ENCODE results near the gene RBBP8NL.

The RBBP8NL gene

GRCh38 chr20:62457098-62457497, 29.8 kb upstream of the RBBP8NL start:
- no peak for DNase-seq (ENCODE audit: low spot score)
- TF ChIP-seq CTCF (IDR thresholded peaks at IDR 0.05; ENCODE audit: extremely low read depth, insufficient read depth, missing control alignments), result no peak
- in situ Hi-C loops (cut with MboI; ENCODE audit: low pct_unique_long_range_greater_than_20kb, low sequenced_read_pairs, unreplicated experiment), result no loop called here

GRCh38 chr20:62455929-62456328, 28.6 kb upstream of the RBBP8NL start:
- no peak for TF ChIP-seq CTCF (IDR thresholded peaks at IDR 0.05; ENCODE audit: extremely low read depth, insufficient read depth, missing control alignments)
- no peak for DNase-seq (ENCODE audit: low spot score)

GRCh38 chr20:62454904-62455636, 27.7 kb upstream of the RBBP8NL start:
- TF ChIP-seq CTCF (IDR thresholded peaks at IDR 0.05; ENCODE audit: extremely low read depth, insufficient read depth, missing control alignments), result no peak
- no peak for DNase-seq (ENCODE audit: low spot score)
- in situ Hi-C loops (cut with MboI; ENCODE audit: low pct_unique_long_range_greater_than_20kb, low sequenced_read_pairs, unreplicated experiment), result no loop called here

More at GRCh38 chr20:62455929-62456328, 28.6 kb upstream of the RBBP8NL start:
- in situ Hi-C loops (cut with MboI; ENCODE audit: low pct_unique_long_range_greater_than_20kb, low sequenced_read_pairs, unreplicated experiment), result no loop called here

GRCh38 chr20:62453186-62453808, 26.0 kb upstream of the RBBP8NL start:
- TF ChIP-seq CTCF (IDR thresholded peaks at IDR 0.05; ENCODE audit: extremely low read depth, insufficient read depth, missing control alignments), result no peak
- DNase-seq (ENCODE audit: low spot score), result no peak
- in situ Hi-C loops (cut with MboI; ENCODE audit: low pct_unique_long_range_greater_than_20kb, low sequenced_read_pairs, unreplicated experiment), result no loop called here

- no peak for TF ChIP-seq CTCF (IDR thresholded peaks at IDR 0.05; ENCODE audit: extremely low read depth, insufficient read depth, missing control alignments)
- no peak for DNase-seq (ENCODE audit: low spot score)
- in situ Hi-C loops (cut with MboI; ENCODE audit: low pct_unique_long_range_greater_than_20kb, low sequenced_read_pairs, unreplicated experiment), result no loop called here
Measured at GRCh38 chr20:62452475-62453095, 25.2 kb upstream of the RBBP8NL start.

- no peak for DNase-seq (ENCODE audit: low spot score)
- no peak for TF ChIP-seq CTCF (IDR thresholded peaks at IDR 0.05; ENCODE audit: extremely low read depth, insufficient read depth, missing control alignments)
- in situ Hi-C loops (cut with MboI; ENCODE audit: low pct_unique_long_range_greater_than_20kb, low sequenced_read_pairs, unreplicated experiment), result no loop called here
Measured at GRCh38 chr20:62451970-62452369, 24.6 kb upstream of the RBBP8NL start.
